HG03575 (cell line): ENCODE measurements around the gene ARHGAP26.

ENCODE experiments used
- ATAC-seq: cut with Tn5 transposase; IDR thresholded peaks from one replicate; pipeline ENCODE4 v1.9.1; 2021; ENCODE audit not compliant: unreplicated experiment, insufficient number of reproducible peaks, low FRiP score; ENCODE audit errors: extremely low read depth

Gene ARHGAP26

DNA sequence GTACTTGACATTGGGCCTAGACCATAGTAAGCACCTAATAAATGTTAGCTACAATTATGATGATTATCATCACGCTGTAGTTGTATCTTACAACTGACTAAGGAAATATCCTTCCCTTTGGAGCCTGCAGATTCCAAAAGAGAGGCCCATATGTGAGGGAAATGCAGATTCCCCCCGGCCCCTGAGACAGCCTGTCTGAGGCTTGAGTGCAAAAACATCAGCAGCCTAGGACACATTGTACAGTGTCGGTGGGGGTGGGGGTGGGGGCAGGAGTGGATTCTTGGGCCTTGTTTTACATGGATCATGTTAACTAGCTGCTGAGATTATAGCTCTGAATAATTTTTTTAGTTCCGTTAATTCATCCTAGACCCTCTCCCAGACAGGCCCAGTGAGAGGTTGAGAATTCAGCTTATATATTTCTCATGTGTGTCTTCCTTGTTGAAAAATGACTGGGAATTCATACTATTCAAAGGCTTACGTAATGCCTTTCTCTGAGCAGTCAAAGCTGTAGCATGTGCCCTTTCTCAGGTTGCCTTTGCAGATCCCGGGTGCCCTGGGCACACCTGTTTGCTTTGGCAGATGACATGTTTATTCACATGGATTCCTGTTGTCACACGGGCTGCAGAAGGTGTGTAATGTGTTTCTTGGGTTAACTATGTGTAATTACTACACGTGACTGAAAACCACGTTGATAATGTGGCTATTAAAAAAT is 370.5 kb downstream of the ARHGAP26 start:
- no peak for ATAC-seq

DNA sequence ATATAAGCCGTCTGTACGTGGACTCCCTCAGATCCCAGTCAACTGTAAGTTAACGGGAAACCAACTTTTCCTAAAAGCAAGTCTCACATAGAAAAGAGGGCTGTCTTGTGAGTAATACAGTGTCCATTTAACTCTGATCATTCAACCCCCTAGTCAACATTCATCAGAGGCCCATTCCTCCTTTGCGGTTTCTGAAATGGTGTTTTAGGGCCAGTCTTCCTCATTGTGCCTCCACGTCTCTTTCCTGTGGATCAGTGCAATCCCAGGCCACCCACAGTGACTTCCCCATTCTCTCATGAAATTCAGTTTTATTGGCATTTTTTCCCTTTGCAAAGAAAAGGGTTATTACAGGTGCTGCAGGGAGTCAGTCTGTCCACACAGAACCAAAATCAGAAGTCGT is 371.5 kb downstream of the ARHGAP26 start:
- ATAC-seq, result no peak

DNA sequence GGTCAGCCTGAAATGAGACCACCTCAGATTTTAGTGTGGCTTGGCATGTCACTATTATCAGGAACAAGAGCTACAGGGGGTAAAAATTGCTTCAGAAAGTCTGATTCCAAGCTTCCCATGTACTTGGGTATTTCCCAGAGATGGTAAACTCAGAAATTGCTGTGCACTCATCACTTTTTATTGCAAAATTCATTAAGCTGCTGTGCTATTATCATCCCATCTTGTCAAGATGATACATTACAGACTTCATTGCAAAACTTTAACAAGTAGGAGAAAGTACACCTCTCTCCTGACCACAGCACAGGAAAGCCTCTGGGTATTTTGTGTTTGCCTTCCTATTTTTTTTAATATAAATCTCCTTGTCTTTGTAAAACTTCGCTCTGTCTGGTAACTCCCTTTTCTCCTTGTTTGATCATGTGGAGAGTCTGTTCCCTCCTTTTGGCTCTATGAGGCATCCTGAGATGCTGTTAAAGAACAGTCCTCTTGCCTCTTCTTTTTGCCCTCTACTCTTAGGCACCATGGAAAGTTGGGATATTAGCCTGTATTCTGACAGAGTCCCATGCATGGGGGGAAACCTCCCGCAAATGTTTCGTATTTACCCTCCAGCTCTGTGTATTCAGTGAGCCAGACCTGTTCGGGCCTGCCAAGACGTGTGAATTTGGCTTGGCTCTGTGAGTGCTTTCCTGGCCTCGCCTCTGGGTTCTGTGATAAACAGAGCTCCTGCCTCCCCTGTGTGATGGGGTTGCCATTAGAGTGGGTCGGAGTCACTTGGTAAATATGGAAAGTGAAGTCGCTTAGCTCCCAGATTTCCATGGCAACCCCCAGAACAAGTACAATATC is 372.6 kb downstream of the ARHGAP26 start:
- ATAC-seq, result no peak

DNA sequence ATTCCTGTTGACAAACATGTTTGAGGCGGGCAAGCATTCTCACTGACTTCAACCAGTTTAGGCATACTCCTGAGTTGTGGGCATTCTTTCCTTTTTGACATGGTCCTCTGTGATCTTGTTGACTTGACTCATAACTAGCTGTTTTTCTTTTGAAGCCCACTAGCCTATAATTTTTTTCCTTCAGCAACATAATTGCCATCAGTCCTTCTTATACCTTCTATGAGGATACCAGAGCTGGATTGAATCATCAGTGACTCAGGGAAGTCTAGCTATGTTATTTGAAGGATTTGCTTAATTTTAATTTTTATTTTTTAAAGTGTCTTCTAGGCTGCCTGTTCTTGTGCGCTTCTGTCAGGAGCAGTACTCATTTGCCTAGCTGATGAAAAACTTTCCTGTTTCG is 373.8 kb downstream of the ARHGAP26 start:
- ATAC-seq, result no peak

DNA sequence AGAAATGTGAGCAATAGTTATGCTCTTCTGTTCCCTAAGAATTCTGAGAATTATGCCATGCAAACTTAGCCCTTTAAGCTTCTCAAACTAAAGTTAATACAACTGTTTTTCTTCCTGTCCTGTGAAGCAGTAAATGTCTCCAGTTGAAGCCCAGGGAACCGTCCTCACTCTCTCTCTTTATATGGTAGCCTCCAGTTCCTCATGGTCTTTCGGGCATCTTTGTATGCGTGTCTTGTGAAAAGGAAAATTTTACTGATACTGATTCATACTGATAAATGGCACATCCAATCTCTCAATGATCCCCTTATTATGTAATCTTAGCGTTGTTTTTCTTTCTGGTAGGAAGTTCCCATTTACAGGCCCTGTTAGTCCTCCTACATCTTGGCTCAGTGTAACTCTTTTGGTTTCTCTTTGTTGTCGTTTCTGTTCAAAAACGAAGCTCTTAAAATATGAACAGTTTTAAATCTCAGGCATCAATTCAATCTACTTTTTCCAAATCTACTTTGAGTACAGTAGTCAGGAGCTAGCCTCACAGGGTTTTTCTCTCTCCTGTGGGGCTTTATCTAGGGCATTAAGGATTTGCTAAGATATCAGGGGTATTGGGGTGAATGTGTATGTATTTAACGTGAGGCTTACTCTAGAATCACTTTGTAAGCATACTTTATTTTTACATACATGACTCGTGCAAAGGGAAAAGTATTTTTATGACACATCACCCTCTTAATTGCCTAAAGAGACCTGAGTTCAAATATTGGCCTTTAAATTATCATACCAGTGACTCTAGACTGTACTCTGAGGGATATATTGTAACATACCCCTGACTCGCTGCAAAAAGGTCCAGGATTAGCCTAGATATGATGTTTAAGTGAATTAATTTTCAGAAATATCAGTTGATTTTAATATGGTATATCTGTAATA is 375.3 kb downstream of the ARHGAP26 start:
- no peak for ATAC-seq

DNA sequence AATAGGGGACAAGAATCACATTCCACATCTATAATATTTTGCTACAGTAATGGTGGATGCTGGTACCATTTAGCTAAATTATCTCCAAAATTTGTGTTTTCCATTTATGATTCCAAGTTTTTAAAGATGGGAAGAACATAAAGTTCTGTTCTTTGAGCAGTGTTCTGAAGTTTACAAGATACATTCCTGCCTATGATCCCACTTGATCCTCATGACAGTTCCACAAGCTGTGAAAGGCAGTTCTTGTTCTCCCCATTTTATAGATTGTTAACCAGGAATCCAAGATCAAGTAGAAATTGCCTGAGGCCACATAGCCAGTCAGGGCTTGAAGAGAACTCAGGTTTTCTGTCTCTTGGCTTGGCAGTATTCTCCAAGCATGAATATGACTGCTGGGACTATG is 376.0 kb downstream of the ARHGAP26 start:
- no peak for ATAC-seq

DNA sequence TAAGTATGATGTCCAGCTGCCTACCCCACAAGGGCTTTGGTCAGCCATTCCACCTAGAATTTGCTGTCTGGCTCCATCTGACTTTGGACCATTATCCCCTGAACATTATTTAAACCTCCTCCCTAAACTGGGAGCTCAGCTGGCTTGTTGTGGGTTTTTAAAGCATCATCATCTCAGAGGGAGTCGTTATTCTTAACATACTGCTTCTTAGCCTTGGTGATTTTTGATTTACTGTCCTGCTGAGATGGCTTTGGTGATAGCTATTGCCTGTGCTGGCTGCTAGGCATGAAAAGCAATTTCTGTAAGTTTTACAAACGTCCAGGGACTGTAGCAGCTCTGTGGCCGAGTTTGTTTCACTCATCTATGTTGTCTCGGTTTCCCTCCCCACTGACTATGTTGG is 377.2 kb downstream of the ARHGAP26 start:
- ATAC-seq, result no peak

DNA sequence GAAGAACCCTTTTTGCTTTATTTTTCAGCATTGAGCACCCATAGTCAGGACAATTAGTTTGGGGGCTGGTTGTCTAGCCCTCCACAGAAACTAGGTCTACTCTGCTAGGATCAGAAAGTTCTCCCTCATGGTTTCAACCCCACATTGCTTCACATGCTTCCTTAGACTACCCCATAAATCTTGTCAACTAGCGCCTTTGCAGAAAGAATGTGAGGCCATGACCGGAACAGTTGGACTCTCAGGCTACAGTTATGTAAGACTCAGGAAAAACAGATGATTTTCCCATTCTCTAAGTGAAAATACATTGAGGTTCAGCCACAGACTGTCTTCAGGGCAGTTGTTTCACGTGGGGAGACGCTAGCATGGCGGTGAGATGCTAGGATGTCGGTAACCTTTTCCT is 377.7 kb downstream of the ARHGAP26 start:
- no peak for ATAC-seq

DNA sequence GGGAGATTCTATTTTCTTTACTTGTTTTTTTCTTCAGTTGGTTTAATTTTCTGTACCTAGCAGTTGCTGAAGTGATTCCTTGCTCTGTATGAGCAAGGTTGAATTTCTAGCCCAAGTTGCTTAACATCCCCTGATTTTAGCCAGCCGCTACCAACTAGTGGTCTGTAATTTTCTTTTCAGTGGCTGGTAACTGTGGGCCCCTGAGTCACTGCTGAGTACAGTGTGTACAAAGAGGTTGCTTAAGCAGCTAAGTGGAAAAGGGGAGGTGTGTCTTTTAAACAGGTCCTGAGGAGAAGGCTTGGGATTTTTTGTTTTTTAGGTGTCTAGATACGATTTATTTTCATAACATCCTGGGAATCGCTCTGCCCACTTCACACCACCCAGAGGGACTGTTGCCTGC is 378.6 kb downstream of the ARHGAP26 start:
- ATAC-seq, result no peak

DNA sequence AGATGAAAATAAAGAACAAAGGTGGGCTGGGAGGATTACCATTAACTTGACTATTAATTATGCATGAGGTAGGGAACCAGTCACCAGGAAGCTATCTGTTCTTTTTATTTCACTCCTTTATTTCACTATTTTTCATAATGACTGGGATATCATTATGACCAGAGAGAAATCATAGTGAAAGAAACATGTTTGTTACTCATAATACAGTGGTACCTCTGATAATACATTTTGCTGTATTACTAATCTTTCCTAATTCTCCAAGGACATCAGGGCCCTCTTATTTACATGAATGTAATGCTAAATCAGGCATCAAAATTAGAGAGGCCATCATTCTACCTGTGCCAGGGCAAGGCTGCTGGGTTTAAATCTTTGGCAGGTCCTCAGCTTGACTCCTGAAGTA is 379.6 kb downstream of the ARHGAP26 start:
- ATAC-seq, result no peak

DNA sequence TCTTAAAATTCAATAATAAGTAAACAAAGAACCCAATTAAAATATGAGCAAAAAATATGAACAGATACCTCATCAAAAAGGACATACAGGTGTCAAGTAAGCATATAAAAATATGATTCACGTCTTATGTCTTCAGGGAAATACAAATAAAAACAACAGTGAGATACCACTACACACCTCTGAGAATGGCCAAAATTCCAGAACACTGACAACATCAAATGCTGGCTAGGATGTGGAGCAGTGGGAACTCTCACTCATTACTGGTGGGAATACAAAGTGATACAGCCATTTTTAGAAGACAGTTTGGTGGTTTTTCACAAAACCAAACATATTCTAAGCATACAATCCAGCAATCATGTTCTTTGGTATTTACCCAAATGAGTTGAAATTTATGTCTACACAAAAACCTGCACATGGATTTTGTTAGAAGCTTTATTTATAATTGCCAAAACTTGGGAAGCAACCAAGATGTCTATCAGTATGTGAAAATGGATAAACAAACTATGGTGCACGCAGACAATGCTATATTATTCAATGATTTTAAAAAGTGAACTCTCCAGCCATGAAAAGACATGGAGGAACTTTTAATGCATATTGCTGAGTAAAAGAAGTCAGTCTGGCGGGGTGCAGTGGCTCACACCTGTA is 381.0 kb downstream of the ARHGAP26 start:
- ATAC-seq, result no peak

DNA sequence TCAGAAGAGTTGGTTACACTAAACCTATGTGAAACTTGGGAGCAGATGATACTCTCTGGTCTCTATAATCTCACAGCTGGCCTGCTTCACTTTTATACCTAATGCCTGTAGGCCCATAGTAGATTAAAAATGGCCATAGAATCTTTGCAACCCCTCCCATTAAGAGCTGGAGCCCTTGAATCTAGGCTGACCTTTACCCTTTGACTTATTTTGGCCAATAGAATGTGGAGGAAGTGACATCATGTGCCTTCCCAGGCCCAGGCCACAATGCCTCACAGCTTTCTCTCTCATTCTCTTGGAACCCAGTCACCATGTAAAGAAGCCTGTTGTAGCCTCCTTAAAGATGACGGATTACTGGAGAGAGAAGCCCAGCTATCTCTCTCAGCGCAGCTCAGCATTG is 382.3 kb downstream of the ARHGAP26 start:
- ATAC-seq, result no peak

DNA sequence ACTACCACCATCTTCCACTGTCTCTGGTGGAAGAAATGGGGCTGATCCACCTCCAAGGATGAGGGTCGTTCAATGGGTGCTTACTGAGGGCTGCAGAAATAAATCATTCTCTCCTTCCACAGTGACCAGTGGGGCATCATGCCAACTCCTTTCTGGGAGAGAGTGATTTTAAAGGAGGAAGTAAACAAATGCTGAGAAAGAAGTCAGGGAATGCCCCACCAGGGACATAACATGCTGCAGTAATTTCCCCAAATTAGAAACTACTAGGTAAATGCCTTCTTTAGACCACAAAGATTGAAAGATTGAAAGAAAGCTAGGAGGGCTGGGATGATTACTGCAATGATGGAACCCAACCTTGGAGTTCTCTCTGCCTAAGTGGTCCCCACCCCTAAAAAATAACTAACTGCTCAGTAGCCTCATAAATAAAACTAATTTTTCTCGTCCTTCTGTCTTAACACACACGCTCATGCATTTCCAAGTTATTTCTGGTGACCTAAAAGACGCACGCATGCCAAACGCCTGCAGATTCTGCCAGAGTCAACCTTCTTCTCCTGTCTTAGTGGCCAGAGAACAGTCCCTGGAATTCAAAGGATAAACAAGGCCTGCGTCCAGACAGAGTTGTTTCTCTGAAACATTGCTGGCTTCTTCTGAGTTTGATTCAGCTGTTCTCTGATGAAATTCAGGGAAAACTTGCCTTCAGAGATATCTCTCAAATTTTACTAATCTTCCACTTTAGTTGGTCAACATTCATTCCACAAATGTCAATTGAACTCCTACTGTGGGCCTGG is 383.3 kb downstream of the ARHGAP26 start:
- ATAC-seq, result no peak

DNA sequence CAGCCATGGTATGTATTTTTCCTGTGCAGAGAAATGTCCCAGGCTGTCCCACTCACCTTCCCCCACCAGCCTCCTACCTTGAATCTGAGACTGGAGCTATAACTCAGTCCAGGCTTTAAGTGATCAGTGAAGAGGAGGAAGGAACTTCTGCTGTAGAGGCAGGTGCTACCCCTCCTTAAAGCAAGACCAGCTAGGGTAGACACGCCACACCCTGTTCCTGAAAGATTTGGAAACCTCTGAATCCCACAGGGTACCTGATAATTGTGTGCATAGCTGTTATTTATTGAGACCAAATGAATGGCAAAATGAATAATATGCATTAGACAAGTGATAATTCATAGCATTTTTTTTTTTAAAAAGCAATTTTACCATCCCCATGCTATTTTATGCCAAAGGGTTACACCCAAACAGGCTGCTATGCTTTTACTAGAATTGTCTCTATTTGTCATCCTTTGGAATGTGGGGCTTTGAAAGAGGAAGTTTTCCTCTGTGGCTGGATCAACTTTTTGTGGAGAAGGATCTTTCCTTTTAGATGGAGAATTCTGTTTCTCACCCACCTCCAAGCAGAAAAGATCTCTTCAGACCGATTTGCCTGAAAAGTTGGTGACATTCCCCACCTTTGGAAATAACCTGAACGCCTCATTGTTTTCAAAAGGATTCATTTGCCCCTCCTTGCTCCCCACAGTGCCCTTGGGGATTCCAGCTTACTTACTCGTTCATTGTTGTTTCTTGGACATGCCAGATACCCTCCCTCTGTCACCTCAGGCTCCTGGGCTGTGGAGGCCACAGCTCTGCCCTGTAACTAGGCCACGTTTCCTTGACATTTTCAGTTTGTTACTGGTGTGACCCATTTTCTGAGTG is 384.6 kb downstream of the ARHGAP26 start:
- no peak for ATAC-seq

DNA sequence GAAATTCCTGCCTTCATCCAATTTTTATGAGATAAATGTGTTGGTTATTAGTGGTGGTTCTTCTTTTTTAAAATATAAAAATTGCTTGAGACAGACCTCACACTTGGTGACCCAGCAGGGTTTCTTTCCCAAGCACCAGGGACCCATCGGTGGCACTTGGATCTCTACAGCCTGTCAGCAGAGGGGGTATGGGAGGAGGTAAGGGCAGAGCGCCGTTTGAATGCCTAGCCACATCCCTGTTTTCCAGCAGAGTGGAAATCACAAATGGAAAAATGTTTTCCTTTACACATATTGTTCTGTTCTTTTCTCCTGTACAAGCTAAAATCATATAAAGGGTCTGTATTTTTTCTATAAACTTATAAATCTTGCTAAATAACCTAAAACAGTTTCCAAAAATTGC is 385.3 kb downstream of the ARHGAP26 start:
- no peak for ATAC-seq

DNA sequence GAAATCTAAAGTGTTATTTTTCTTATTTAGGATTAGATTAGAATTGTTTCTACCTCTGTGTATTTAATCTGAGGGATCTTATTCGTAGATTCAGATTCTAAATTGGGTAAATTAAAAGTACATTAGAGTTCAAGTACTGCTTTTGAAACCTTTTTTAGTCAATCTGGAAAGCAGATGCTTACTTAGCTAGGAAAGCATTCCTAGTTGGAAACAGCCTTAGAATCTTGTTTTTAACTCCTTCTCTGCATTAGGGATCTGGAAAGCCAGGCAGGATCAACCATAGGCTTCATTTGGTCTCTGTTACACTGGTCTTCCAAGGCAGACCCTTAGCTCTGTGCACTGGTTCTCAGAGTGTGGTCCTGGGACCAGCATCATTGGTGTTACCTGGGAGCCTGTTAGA is 385.9 kb downstream of the ARHGAP26 start:
- no peak for ATAC-seq

DNA sequence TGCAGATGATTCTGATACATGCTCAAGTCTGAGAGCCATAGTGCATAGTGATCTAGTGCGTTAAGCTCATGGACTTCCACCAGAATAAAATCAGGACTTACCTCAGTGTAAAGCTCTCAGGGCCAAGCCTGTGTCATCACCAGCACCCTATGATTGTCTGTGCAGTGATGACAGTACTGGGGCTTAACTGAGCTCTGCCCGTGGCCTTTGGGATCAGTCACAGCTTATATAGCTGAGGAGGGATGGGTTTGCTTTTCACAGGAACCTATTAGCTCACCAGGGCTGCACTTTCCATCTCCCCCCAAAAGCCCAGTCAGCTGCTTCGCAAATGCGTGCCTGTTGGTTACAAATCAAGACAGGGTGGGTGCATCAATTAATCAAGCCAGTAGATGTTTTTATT is 386.4 kb downstream of the ARHGAP26 start:
- no peak for ATAC-seq

DNA sequence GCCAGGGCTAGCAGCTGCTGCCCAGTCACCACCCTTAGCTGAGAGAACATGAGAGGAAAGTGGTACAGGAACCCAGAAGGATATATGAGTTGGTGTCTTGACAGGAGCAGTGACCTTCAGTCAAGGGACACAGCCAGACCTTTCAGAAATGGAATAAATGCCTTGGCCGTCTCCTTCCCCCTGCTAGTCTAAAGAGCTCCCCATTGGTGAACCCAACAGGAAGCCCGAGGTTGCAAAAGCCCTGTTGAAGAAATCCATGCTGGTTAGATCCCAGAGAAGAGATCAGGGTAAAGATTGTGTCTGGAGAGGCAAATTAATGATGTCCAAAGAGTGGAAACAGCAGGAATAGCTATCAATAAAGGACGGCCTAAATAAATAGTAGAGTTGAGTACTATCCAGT is 388.9 kb downstream of the ARHGAP26 start:
- no peak for ATAC-seq
